Endothelial cell of umbilical vein (primary cell): ENCODE results near the gene GRWD1. TPM values are rescaled to one million over a fixed set of nuclear protein-coding genes. Genes with fewer than 3 reads are reported as not detected.

ENCODE experiments used
- BruUV-seq: library from RNA; stranded (reverse); fragments of 400-500 nt; replicated peaks from 2 replicates; lab custom pipeline; 2021; lab: Mats Ljungman, UMichigan
- CTCF ChIA-PET: fragments of 300-600, 350-600 bp; sonication (Branson Sonifier 250); formaldehyde crosslinking; loops from one replicate; lab custom pipeline; 2021; ENCODE audit warnings: antibody characterized with exemption, inconsistent platforms; lab: Charles Lee
- POLR2A ChIA-PET: fragments of 300-600, 350-600 bp; sonication (Branson Sonifier 250); formaldehyde crosslinking; loops from one replicate; lab custom pipeline; 2021; ENCODE audit warnings: antibody characterized with exemption, inconsistent platforms; lab: Charles Lee
- DNase-seq: peaks from one replicate; pipeline ENCODE4 v3.0.0-alpha.2; 2011; ENCODE audit warnings: low read depth, low spot score
- FAIRE-seq: peaks from 2 replicates; lab custom pipeline; 2011; peaks lifted over from hg19 to GRCh38; lab: Jason Lieb, UNC
- H2AFZ ChIP-seq: 2 replicates; pipeline ENCODE4 v1.6.0; 2012; ENCODE audit warnings: low read depth, low read length, control low read depth, inconsistent platforms
- H3K27ac ChIP-seq: 2 replicates; pipeline ENCODE4 v1.5.1; 2011; ENCODE audit warnings: low read depth, mild to moderate bottlenecking, control low read depth, low read length, moderate library complexity; ENCODE audit not compliant: insufficient read depth
- H3K27me3 ChIP-seq, 2 experiments: 2 replicates each; pipeline versions ENCODE4 v1.6.0 to v1.6.1; 2011; ENCODE audit warnings: low read length in 2 of 2, mixed read lengths in 1 of 2; ENCODE audit not compliant: control insufficient read depth in 2 of 2, insufficient read depth in 2 of 2
- H3K36me3 ChIP-seq, 2 experiments: 2 replicates in 1 of 2; 3 replicates in 1 of 2; pipeline ENCODE4 v1.5.1; 2011; ENCODE audit warnings: low read length in 2 of 2, mild to moderate bottlenecking in 1 of 2, moderate library complexity in 1 of 2; ENCODE audit not compliant: control insufficient read depth in 2 of 2, insufficient read depth in 2 of 2; ENCODE audit errors: extremely low read depth in 1 of 2
- H3K4me1 ChIP-seq: 3 replicates; pipeline ENCODE4 v1.5.1; 2011; ENCODE audit warnings: mild to moderate bottlenecking, low read length; ENCODE audit not compliant: control insufficient read depth, insufficient read depth; ENCODE audit errors: extremely low read depth
- H3K4me2 ChIP-seq: 2 replicates; pipeline ENCODE4 v1.6.1; 2011; ENCODE audit warnings: low read length, control low read depth, mixed read lengths; ENCODE audit not compliant: insufficient read depth
- H3K4me3 ChIP-seq, 3 experiments: fragments of 200-600 bp in 1 of 3; sonication (generic), shearing (Covaris generic) in 1 of 3; replicated peaks in 1 of 3; 2 replicates each; pipeline ENCODE4 v1.5.1; 2011 to 2016; ENCODE audit warnings: control low read depth in 3 of 3, low read length in 3 of 3, mild to moderate bottlenecking in 2 of 3, inconsistent platforms in 1 of 3, low read depth in 1 of 3, moderate library complexity in 1 of 3; ENCODE audit not compliant: insufficient read depth in 1 of 3
- H3K79me2 ChIP-seq: 2 replicates; pipeline ENCODE4 v1.6.0; 2012; ENCODE audit warnings: low read length, inconsistent platforms; ENCODE audit not compliant: control insufficient read depth, insufficient read depth
- H3K9ac ChIP-seq: replicated peaks from 2 replicates; pipeline ENCODE3; 2011; ENCODE audit warnings: low read length, control low read depth; ENCODE audit not compliant: insufficient read depth; ENCODE audit errors: extremely low read depth
- H3K9me1 ChIP-seq: replicated peaks from 3 replicates; pipeline ENCODE4 v1.6.0; 2011; ENCODE audit warnings: mild to moderate bottlenecking, low read length; ENCODE audit not compliant: control insufficient read depth, insufficient read depth; ENCODE audit errors: extremely low read depth
- H3K9me3 ChIP-seq: replicated peaks from 2 replicates; pipeline ENCODE4 v1.5.1; 2012; ENCODE audit warnings: low read length, inconsistent platforms; ENCODE audit not compliant: control insufficient read depth, insufficient read depth
- H4K20me1 ChIP-seq: replicated peaks from 2 replicates; pipeline ENCODE3; 2011; ENCODE audit warnings: mild to moderate bottlenecking, low read length; ENCODE audit not compliant: control insufficient read depth, insufficient read depth; ENCODE audit errors: extremely low read depth
- CTCF ChIP-seq, 2 donors: IDR thresholded peaks; 1 replicate in 1 of 2; 2 replicates in 1 of 2; pipeline ENCODE4 v1.5.1; 2011; ENCODE audit warnings: low read length in 2 of 2, mild to moderate bottlenecking in 2 of 2, moderate library complexity in 2 of 2, control low read depth in 1 of 2, inconsistent platforms in 1 of 2, low read depth in 1 of 2; ENCODE audit not compliant: insufficient read depth in 1 of 2; ENCODE audit errors: extremely low read depth in 1 of 2
- EZH2 ChIP-seq: IDR thresholded peaks from 2 replicates; pipeline ENCODE4 v1.6.1; 2012; ENCODE audit warnings: borderline replicate concordance, low read depth, mild to moderate bottlenecking, moderate library complexity, low read length, inconsistent platforms; ENCODE audit not compliant: severe bottlenecking
- FOS ChIP-seq: IDR thresholded peaks from 2 replicates; pipeline ENCODE4 v1.6.1; 2011; ENCODE audit warnings: mild to moderate bottlenecking, low read length, moderate library complexity, borderline replicate concordance; ENCODE audit not compliant: insufficient read depth
- JUN ChIP-seq: IDR thresholded peaks from 2 replicates; pipeline ENCODE4 v1.6.1; 2011; ENCODE audit warnings: borderline replicate concordance, low read depth; ENCODE audit not compliant: insufficient read length, insufficient read depth
- MAX ChIP-seq: IDR thresholded peaks from 2 replicates; pipeline ENCODE4 v1.6.1; 2011; ENCODE audit not compliant: insufficient read depth, insufficient read length
- dilution Hi-C: fragments of 300-500 bp; cut with MboI; formaldehyde crosslinking; loops from one replicate; pipeline ENCODE4 v1.15.0; 2019; ENCODE audit warnings: low sequenced_read_pairs; ENCODE audit not compliant: extremely low pct_ligation_motif_present
- intact Hi-C: fragments of 100-400 bp; cut with micrococcal nuclease; formaldehyde crosslinking; loops from one replicate; pipeline ENCODE4 v1.10.0; 2022
- polyA plus RNA-seq, 4 experiments: library from polyadenylated mRNA; depleted of rRNA in 3 of 4; stranded (reverse) in 3 of 4; unstranded in 1 of 4; fragments of >200 nt; gene quantifications; 2 replicates each; pipeline versions ENCODE4 v1.2.1 to v1.2.3, GENCODE V29; 2011 to 2012; ENCODE audit warnings: missing spikeins in 1 of 4
- total RNA-seq: library from RNA; stranded (reverse); gene quantifications from 2 replicates; pipeline ENCODE4 v1.2.3, GENCODE V29; 2021

GRWD1 gene
- total and polyA plus RNA-seq, 2 donors (not counting 3 experiments of a cell fraction or from before 2014, with no cell fraction given) = 26.3 to 52.7 TPM

GRCh38 chr19:48444129-48444935 is 1.5 kb upstream of the GRWD1 start:
- no peaks in the 10 kb centered on the region for H3K9me3 ChIP-seq
- peaks cover 0 to 8% of the 10 kb centered on the region in 2 experiments for H3K36me3 ChIP-seq
- no peaks in the 10 kb centered on the region for H4K20me1 ChIP-seq
- H3K79me2 ChIP-seq = peaks cover 10% of the 10 kb centered on the region
- DNase-seq (no peak), FAIRE-seq (peak; percentile 31)
- no peak overlapping the region for H3K9ac ChIP-seq
- H3K9me1 ChIP-seq = no peaks in the 10 kb centered on the region
- H3K27ac ChIP-seq = no peak overlapping the region
- peak overlapping the region; percentile 6 to 86 (median 17) for H3K4me3 ChIP-seq
- BruUV-seq = no TSS peak
- peaks cover 7 to 19% of the 10 kb centered on the region in 2 experiments for H3K27me3 ChIP-seq
- TF ChIP-seq FOS (no peak), CTCF (IDR thresholded peaks at IDR 0.05; ENCODE audit: extremely low read depth in 1 of 2, insufficient read depth in 1 of 2, low read depth in 1 of 2, low read length in 2 of 2) (no peak), EZH2 (no peak), JUN (no peak), MAX (no peak)
- H2AFZ ChIP-seq = peak overlapping the region; percentile 33
- intact Hi-C loops (loop anchor here (2.0 kb wide), 2 partner anchors 24 to 46 kb away; partner anchors contain the start of gene CYTH2), dilution Hi-C loops (no loop called here)
- peaks cover 17% of the 10 kb centered on the region for H3K4me1 ChIP-seq
- ChIA-PET POLR2A (interaction anchor here (1.0 kb wide), 1 partner anchor 25 kb away, joined by 3 read pairs; no protein-coding TSS in a partner anchor), CTCF (interaction anchor here (0.7 to 2.4 kb wide), 14 partner anchors 30 to 145 kb away, joined by 3 to 52 read pairs (median 5); partner anchors contain the start of genes KDELR1, SYNGR4 and TMEM143)
- peak overlapping the region; percentile 57 for H3K4me2 ChIP-seq
